ENCODE data around the gene TNFRSF14.

Gene TNFRSF14

DNA sequence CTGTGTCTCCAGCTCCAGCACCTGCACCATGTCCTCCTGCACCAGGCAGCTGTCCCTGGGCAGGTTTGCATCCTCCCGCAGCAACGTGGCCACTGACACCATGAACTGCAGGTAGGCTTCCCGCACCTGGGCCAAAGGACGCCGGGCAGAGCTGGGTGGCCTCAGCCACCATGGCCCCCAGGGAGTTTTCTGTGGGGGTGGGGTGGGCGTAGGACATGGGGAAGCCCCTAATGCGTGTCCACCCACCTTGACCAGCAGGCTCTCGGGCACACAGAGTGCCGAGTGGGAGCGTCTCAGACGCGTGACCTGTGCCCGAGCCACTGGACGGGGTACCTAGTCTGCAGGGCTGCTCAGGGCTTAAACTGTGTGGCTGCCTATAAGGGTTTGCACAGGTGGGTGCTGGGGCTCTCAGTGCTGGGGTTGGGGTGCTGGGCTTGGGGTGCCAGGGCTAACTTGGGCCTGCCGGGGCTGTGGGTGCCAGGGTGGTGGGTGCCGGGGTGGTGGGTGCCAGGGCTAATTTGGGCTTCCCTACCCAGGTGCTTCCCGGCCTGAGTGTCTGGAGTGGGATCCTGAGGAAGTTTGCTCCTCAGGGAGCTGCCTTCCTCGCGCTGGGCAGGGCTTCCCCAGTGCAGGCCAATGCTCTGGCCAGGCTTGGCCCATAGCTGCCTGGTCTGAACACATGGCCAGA lies 48.1 kb downstream of the TNFRSF14 start:
- no peak for DNase-seq

GRCh38 chr1:2604844-2605508 lies 48.8 kb downstream of the TNFRSF14 start:
- DNase-seq, result no peak

GRCh38 chr1:2605509-2606395 lies 49.6 kb downstream of the TNFRSF14 start:
- no peak for DNase-seq

GRCh38 chr1:2606396-2606880 lies 50.3 kb downstream of the TNFRSF14 start:
- no peak for DNase-seq

GRCh38 chr1:2606881-2607621 lies 50.9 kb downstream of the TNFRSF14 start:
- DNase-seq, result no peak

- no peak for DNase-seq
Measured at GRCh38 chr1:2607641-2608091, 51.5 kb downstream of the TNFRSF14 start.

GRCh38 chr1:2609319-2610035 lies 53.3 kb downstream of the TNFRSF14 start:
- DNase-seq, result no peak

GRCh38 chr1:2610036-2610959 lies 54.1 kb downstream of the TNFRSF14 start:
- DNase-seq, result no peak

DNA sequence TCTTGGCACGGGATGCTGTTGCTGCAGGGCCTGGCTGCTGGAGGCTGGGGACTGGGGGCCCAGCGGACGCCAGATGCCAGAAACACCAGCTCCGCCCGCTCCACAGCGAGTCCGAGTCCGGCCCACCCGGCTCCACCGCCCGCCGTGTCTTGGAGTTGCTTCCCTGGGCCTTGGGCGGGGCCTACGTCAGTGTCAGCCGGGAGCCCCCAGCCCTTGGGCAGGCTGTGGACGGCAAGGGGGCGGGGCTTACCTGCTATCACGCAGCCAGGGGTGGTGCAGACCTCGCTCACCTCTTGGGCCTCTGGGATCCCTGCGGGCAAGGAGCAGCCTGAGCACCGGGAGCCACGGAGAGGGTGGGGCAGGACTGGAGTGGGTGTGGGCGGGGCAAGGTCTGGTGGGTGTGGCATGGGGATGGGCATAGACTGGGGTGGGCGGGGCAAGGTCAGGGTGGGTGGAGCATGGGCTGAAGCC lies 54.9 kb downstream of the TNFRSF14 start:
- no peak for DNase-seq

DNA sequence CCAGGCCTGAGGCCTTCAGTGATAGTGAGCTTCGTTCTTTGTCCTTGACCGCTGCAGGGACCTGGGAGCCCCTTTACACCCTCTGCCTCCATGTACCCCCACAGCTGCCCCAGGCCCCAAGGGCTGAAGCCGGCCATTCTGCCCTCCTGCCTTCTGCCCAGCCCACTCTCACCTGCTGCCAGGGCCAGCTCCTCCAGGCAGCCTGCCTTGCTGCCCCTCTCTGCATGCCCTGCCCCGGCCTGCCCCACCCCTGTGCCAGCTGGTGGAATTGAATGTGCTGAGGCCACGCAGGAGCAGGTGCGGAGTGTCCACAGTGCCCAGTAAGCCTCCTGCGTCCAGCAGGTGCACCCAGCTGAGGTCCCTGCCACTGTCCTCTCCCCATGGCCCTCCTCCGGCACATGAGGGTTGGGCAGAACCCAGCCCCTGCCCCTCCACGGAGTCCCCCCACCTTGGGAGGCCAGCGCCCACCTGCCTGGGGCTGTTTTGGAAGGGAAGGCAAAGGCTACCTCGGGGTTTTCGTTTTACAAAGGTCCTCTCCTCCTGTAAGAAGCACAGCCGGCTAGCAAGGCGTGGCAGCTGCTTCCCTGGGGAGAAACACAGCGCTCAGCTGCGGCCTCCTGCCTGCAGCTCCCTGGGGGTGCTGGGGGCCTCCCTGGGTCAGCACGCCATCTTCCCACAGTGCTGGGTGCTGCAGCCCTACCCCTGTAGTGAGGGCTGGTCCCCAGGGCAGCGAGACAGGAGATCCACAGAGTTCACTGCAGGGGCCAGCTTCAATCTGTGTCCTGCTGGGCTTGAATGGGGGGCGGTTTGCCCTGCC lies 55.7 kb downstream of the TNFRSF14 start:
- DNase-seq, result no peak

GRCh38 chr1:2612591-2613365 lies 56.6 kb downstream of the TNFRSF14 start:
- no peak for DNase-seq
